Measurements from ENCODE around the gene TRIO.

The TRIO gene

DNA sequence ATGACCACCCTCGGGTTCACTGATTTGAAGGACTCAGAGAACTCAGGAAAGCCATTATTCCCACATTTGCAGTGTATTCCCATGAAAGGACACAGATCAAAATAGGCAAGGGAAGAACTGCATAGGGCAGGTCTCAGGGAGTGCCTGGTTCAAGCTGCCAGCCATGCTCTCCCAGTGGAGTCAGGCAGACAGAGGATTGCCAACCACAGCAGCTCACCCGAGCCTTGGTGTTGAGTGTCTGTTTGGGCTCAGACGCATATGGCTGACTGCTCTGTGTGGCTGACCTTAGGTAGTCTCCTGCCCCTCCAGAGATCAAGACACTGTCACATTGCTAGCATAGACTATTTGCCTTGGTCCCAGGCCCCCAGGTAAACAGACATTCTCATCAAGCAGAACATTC lies 322.6 kb downstream of the TRIO start:
- H3K4me3 Mint-ChIP-seq = no peak overlapping the region
- H3K9me3 Mint-ChIP-seq = no peaks in the 10 kb centered on the region

DNA sequence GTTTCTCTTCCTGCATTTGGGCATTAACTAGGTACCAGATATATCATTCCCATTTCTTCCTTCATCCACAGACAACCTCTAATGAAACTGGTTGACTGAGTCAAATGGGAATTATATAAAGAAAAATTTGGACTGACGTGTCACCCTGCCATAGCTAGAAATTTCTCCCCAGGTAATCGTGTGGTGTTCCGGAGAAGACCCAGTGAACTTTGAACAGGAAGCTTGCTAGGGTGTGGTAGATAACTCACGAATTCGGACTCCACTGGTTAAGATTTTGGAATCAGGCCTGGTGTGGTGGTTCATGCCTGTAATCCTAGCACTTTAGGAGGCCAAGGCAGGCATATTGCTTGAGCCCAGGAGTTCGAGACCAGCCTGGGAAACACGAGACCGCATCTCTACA lies 324.1 kb downstream of the TRIO start:
- H3K36me3 Mint-ChIP-seq (ENCODE audit: low read depth) = no peaks in the 10 kb centered on the region
- no peak overlapping the region for H3K4me3 Mint-ChIP-seq

More for the DNA sequence above, 322.6 kb downstream of the TRIO start:
- Mint-ChIP-seq H3K4me1 (ENCODE audit: low read depth) (no peaks in the 10 kb centered on the region), H3K27ac (no peak overlapping the region), H3K36me3 (ENCODE audit: low read depth) (no peaks in the 10 kb centered on the region), H3K27me3 (no peaks in the 10 kb centered on the region)

DNA sequence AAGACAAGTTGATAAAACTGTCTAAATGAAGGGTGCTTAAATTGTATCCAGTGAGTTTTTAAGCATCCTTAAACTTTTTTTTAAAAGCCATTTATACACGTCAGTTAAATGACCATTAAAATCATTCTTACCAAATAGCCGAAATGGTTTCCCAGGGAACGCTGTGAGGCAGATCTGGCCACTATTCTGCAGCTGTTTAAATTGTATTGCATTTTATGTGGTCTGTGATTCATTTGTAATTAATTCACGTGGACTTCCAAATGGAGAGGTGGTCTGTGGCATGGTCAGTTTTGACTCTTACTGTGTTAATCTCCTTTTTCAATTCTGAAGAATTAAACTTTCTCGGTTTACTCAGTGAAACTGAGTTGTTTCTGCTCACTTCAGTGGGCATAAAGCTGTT lies 324.7 kb downstream of the TRIO start:
- no peaks in the 10 kb centered on the region for H3K9me3 Mint-ChIP-seq
- H3K27me3 Mint-ChIP-seq = no peaks in the 10 kb centered on the region
- no peaks in the 10 kb centered on the region for H3K36me3 Mint-ChIP-seq (ENCODE audit: low read depth)
- H3K27ac Mint-ChIP-seq = no peak overlapping the region
- H3K4me3 Mint-ChIP-seq = no peak overlapping the region
- no peaks in the 10 kb centered on the region for H3K4me1 Mint-ChIP-seq (ENCODE audit: low read depth)

More for the DNA sequence above, 324.1 kb downstream of the TRIO start:
- H3K27me3 Mint-ChIP-seq = no peaks in the 10 kb centered on the region
- H3K4me1 Mint-ChIP-seq (ENCODE audit: low read depth) = no peaks in the 10 kb centered on the region
- no peaks in the 10 kb centered on the region for H3K9me3 Mint-ChIP-seq
- no peak overlapping the region for H3K27ac Mint-ChIP-seq

DNA sequence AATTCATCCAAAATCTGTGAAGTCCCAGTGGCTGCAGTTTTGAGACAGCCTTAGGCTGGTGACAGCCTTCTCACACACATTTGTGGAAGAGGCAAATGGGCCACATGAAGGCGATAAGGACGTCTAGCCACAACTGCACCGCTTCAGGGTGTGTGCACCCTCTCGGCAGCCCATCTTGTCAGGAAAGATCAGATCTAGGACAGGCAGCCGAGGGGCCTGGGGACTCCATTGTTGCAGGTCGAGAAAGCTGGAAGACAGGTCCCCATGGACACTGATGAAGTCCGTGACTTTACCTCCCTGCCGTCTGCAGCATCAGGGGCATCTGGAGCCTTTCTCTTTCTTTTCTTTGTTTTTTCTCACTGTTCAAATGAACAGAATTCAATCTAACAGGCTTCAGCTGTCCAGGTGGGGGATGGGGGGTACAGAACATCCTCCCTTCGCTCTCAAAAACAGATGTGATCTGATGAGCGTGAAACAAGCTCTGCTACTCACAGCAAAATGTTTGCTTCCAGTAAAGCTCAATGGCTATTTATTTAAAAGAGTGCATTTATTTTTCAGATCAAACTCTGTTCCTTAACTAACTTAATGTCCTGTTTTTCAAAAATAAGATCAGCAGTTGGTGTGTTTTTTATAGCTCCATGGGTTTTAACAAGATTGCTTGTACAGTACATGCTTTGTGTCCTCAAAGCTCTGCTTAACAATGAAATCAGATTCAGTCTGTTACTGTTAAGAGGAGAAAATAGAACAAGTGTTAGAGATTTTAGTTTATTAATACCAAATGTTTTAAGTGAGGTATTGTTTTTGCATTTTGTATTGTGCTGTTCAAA lies 326.6 kb downstream of the TRIO start:
- Mint-ChIP-seq H3K27me3 (no peaks in the 10 kb centered on the region), H3K9me3 (no peaks in the 10 kb centered on the region), H3K4me1 (ENCODE audit: low read depth) (no peaks in the 10 kb centered on the region), H3K27ac (no peak overlapping the region), H3K36me3 (ENCODE audit: low read depth) (no peaks in the 10 kb centered on the region), H3K4me3 (no peak overlapping the region)

DNA sequence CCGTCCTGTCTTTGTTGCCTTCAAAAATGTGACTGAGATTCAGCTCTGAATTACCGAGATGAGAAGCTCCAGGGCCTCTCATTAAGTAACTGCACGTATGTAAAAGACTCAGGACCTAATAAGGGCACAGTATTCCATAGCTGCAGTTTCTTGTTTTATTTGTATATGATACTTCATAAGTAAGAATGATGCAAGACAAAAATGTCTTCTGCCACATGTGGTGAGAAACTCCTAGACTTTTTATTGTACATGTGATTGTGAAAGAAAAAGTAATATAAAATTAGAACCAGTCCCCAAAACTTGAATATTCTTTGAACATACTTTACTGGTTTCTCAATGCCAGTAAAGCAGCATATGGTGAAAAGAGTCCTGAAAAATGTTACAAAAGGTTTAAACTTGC lies 328.4 kb downstream of the TRIO start:
- H3K27me3 Mint-ChIP-seq = no peaks in the 10 kb centered on the region
- no peak overlapping the region for H3K27ac Mint-ChIP-seq
- no peaks in the 10 kb centered on the region for H3K4me1 Mint-ChIP-seq (ENCODE audit: low read depth)
- H3K9me3 Mint-ChIP-seq = no peaks in the 10 kb centered on the region
- peaks cover 5% of the 10 kb centered on the region for H3K36me3 Mint-ChIP-seq (ENCODE audit: low read depth)
- no peak overlapping the region for H3K4me3 Mint-ChIP-seq

GRCh38 chr5:14472986-14473567 lies 329.9 kb downstream of the TRIO start:
- no peaks in the 10 kb centered on the region for H3K9me3 Mint-ChIP-seq
- peaks cover 5% of the 10 kb centered on the region for H3K36me3 Mint-ChIP-seq (ENCODE audit: low read depth)
- H3K4me3 Mint-ChIP-seq = no peak overlapping the region
- H3K4me1 Mint-ChIP-seq (ENCODE audit: low read depth) = no peaks in the 10 kb centered on the region
- no peaks in the 10 kb centered on the region for H3K27me3 Mint-ChIP-seq
- H3K27ac Mint-ChIP-seq = no peak overlapping the region

- no peaks in the 10 kb centered on the region for H3K27me3 Mint-ChIP-seq
- no peaks in the 10 kb centered on the region for H3K9me3 Mint-ChIP-seq
- H3K27ac Mint-ChIP-seq = no peak overlapping the region
These were observed 331.9 kb downstream of the TRIO start for GRCh38 chr5:14475045-14475444.

DNA sequence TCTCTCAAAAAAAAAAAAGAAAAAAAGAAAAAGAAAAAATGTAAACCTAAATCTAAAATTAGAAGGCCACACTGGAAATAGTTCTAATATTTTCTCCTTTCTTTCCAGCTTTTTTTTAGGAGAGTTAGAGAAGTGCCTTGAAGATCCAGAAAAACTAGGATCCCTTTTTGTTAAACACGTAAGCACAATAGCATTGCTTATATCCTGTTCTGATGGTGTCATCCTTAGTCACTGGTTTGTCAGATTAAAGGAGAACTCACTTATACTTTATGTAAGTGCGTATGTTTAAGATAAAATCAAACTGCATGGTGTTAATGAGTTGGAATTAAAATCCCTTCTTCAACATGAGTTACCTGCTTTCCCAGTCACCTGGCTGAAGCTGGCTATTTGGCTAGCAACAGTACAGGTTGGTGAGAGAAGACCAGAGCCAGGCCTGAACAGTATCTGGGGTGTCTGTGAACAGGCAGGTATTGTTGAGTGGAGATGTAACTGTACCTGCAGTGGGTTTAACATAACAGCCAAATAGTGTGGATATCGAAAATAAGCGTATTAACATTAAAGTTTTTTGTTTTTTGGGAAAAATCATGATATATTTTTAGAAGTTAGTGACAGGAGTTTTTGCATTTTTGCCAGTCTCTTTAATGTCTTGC lies 333.8 kb downstream of the TRIO start:
- no peak overlapping the region for H3K27ac Mint-ChIP-seq
- H3K9me3 Mint-ChIP-seq = no peaks in the 10 kb centered on the region
- H3K36me3 Mint-ChIP-seq (ENCODE audit: low read depth) = peaks cover 5% of the 10 kb centered on the region
- H3K27me3 Mint-ChIP-seq = no peaks in the 10 kb centered on the region
- H3K4me3 Mint-ChIP-seq = no peak overlapping the region
- peaks cover 10% of the 10 kb centered on the region for H3K4me1 Mint-ChIP-seq (ENCODE audit: low read depth)

More at GRCh38 chr5:14475045-14475444, 331.9 kb downstream of the TRIO start:
- no peak overlapping the region for H3K4me3 Mint-ChIP-seq
- H3K36me3 Mint-ChIP-seq (ENCODE audit: low read depth) = peaks cover 5% of the 10 kb centered on the region
- H3K4me1 Mint-ChIP-seq (ENCODE audit: low read depth) = peaks cover 10% of the 10 kb centered on the region

DNA sequence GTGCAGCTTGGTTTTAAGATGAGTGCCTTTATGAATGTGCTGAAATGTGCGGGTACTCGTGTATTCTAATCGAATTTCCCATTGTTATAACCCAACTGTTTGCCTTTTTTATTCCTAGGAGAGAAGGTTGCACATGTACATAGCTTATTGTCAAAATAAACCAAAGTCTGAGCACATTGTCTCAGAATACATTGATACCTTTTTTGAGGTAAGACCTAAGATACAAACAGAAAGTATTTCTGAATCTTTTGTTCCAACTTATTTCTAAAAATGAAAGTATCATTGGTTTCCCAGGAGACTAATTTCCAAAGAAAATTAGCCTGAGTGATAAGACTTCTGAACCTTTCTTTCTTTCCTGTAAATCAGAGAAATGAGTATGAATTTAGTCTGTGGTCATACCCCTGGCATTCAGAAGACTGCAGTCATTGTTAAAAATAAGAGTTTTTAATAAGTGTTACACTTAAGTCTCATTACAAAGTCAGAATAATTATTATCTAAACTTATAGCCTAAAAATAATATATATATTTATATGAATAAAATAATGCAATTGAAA lies 336.1 kb downstream of the TRIO start:
- Mint-ChIP-seq H3K27ac (peak overlapping the region; percentile 78), H3K27me3 (no peaks in the 10 kb centered on the region), H3K36me3 (ENCODE audit: low read depth) (peaks cover 5% of the 10 kb centered on the region), H3K4me3 (no peak overlapping the region), H3K4me1 (ENCODE audit: low read depth) (peaks cover 10% of the 10 kb centered on the region), H3K9me3 (no peaks in the 10 kb centered on the region)

DNA sequence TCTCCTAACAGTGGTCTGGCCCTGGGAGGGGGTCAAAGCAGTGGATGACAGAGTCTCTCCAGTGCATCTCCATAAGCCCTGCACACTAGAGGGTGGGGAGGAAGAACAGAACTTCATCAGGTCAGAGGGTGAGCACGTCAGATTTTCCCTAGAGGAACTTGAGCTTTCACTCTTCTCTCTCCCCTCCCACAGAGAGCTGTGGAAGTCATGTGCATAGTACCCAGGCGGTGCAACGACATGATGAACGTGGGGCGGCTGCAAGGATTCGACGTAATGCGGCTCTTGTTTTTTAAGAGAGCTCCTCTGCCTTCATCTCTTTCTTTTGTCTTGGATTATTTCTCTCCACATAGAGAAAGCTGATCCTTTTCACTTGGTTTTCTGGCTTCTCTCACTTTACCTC lies 338.2 kb downstream of the TRIO start:
- Mint-ChIP-seq H3K27me3 (no peaks in the 10 kb centered on the region), H3K27ac (no peak overlapping the region), H3K4me3 (no peak overlapping the region), H3K9me3 (no peaks in the 10 kb centered on the region), H3K36me3 (ENCODE audit: low read depth) (peaks cover 12% of the 10 kb centered on the region), H3K4me1 (ENCODE audit: low read depth) (peaks cover 10% of the 10 kb centered on the region)

- peaks cover 12% of the 10 kb centered on the region for H3K36me3 Mint-ChIP-seq (ENCODE audit: low read depth)
- no peak overlapping the region for H3K4me3 Mint-ChIP-seq
- H3K27ac Mint-ChIP-seq = no peak overlapping the region
These were observed 338.9 kb downstream of the TRIO start for GRCh38 chr5:14482085-14482484.

DNA sequence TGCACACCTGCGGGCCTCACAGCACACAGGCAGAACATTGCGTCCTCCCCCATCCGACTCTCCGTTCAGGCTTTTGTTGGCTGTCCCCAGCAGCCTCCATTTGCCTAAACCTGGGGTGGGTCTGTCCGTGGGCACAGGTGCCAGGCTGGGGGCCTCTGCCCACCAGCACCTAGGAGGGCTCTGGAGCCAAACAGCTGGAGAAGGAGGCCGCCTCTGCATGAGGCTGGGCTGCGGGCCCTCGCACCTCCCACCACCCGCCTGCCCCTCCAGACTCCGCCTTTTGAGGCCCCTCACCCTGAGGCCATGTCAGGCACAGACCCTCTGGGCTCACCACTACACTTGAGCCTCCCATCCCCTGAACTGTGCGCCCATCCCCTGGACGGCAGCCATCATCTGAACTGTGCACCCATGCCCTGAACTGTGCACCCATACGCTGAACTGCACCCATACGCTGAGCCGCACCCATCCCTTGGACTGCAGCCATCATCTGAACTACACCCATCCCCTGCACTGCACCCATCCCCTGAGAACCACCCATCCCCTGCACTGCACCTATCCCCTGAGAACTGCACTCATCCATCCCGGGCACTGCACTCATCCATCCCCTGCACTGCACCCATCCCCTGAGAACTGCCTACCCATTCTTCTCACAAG lies 340.5 kb downstream of the TRIO start:
- Mint-ChIP-seq H3K9me3 (no peaks in the 10 kb centered on the region), H3K4me1 (ENCODE audit: low read depth) (peaks cover 10% of the 10 kb centered on the region)

More at GRCh38 chr5:14482085-14482484, 338.9 kb downstream of the TRIO start:
- H3K27me3 Mint-ChIP-seq = no peaks in the 10 kb centered on the region
- H3K9me3 Mint-ChIP-seq = no peaks in the 10 kb centered on the region
- H3K4me1 Mint-ChIP-seq (ENCODE audit: low read depth) = peaks cover 10% of the 10 kb centered on the region

DNA sequence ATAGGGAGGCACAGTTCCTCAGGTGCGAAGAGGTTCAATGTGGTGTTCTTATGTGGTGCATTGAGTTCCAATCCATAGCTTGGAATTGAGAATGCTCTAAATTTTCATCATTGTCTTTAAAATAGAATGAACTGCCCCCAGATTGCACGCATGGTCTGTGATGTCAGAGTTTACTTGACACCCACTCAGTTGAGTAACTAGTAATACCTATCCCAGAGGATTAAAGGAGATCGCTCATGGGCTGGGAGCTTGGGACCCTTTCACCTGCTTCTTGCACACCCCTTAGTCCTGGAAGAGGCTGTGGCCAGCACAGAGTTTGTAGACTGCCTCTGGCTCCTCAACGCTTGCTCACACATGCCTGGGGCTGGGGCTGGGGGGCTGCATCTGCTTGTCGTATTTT lies 343.3 kb downstream of the TRIO start:
- Mint-ChIP-seq H3K9me3 (no peaks in the 10 kb centered on the region), H3K27ac (no peak overlapping the region), H3K36me3 (ENCODE audit: low read depth) (peaks cover 17% of the 10 kb centered on the region), H3K27me3 (no peaks in the 10 kb centered on the region), H3K4me3 (no peak overlapping the region), H3K4me1 (ENCODE audit: low read depth) (no peaks in the 10 kb centered on the region)

More for the DNA sequence above, 340.5 kb downstream of the TRIO start:
- H3K27ac Mint-ChIP-seq = no peak overlapping the region
- H3K36me3 Mint-ChIP-seq (ENCODE audit: low read depth) = peaks cover 17% of the 10 kb centered on the region
- H3K27me3 Mint-ChIP-seq = no peaks in the 10 kb centered on the region
- H3K4me3 Mint-ChIP-seq = no peak overlapping the region

DNA sequence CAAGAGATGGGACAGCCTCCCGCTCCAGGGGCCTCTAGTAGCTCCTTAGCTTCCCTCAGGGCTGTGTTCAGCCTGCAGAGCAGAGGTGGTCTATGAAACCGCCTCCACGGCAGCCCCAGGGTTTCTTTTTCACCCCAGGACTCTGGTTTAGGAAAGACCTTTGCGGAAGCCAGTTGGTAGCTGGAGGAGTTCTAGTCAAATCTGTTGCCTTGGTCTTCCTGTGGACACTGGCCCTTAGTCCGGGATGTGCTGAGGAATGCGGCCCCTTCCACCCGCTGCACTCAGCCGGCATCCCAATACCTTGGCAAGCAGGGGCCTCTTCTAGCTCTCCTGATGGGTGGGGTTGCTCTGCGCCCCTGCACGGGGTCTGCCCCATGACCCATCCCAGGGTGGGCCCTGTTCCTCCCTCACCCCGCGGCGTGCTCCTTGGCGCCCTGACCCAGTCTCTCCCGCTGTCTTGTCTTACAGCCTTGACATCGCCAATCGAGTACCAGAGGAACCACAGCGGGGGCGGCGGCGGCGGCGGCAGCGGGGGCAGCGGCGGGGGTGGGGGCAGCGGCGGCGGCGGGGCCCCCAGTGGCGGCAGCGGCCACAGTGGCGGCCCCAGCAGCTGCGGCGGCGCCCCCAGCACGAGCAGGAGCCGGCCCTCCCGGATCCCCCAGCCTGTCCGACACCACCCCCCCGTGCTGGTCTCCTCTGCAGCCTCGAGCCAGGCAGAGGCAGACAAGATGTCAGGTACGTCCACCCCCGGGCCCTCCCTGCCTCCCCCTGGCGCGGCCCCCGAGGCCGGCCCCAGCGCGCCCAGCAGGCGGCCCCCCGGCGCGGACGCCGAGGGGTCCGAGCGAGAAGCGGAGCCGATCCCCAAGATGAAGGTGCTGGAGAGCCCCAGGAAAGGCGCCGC lies 344.1 kb downstream of the TRIO start:
- Mint-ChIP-seq H3K9me3 (no peaks in the 10 kb centered on the region), H3K36me3 (ENCODE audit: low read depth) (peaks cover 21% of the 10 kb centered on the region), H3K27me3 (no peaks in the 10 kb centered on the region), H3K27ac (no peak overlapping the region), H3K4me1 (ENCODE audit: low read depth) (no peaks in the 10 kb centered on the region), H3K4me3 (no peak overlapping the region)

Measured in stimulated activated naive CD8-positive, alpha-beta T cell treated with anti-CD3 and anti-CD28 coated beads, Interleukin-15, Interleukin-2, amounts not matched to agents 100 ng/mL and 50 ng/mL, for 24 hours (primary cell).